GM19238 (cell line): Measurements from ENCODE around the gene RAB40B.

Source experiments
- DNase-seq: peaks from one replicate; pipeline ENCODE4 v3.0.0; 2011; ENCODE audit warnings: low spot score; ENCODE audit not compliant: insufficient read length

RAB40B gene

GRCh38 chr17:82692268-82692667 lies 6.2 kb downstream of the RAB40B start:
- DNase-seq = no peak

GRCh38 chr17:82691714-82692113 lies 6.8 kb downstream of the RAB40B start:
- no peak for DNase-seq

GRCh38 chr17:82690786-82691489 lies 7.6 kb downstream of the RAB40B start:
- no peak for DNase-seq

GRCh38 chr17:82689077-82689476 lies 9.4 kb downstream of the RAB40B start:
- no peak for DNase-seq

GRCh38 chr17:82687871-82688270 lies 10.6 kb downstream of the RAB40B start:
- no peak for DNase-seq

- DNase-seq = no peak
Observed at GRCh38 chr17:82687375-82687861, 11.1 kb downstream of the RAB40B start.

GRCh38 chr17:82686366-82687324 lies 11.9 kb downstream of the RAB40B start:
- DNase-seq = no peak

- DNase-seq = no peak
Observed at GRCh38 chr17:82685291-82685690, 13.2 kb downstream of the RAB40B start.

GRCh38 chr17:82684228-82684841 lies 14.2 kb downstream of the RAB40B start:
- DNase-seq = no peak

- no peak for DNase-seq
Observed at GRCh38 chr17:82683534-82683933, 15.0 kb downstream of the RAB40B start.

- no peak for DNase-seq
Observed at GRCh38 chr17:82681547-82681946, 17.0 kb downstream of the RAB40B start.

GRCh38 chr17:82679586-82680465 lies 18.7 kb downstream of the RAB40B start:
- DNase-seq = no peak

GRCh38 chr17:82678265-82678891 lies 20.1 kb downstream of the RAB40B start:
- no peak for DNase-seq

GRCh38 chr17:82677353-82677925 lies 21.1 kb downstream of the RAB40B start:
- DNase-seq = no peak

- no peak for DNase-seq
Observed at GRCh38 chr17:82675476-82676245, 22.8 kb downstream of the RAB40B start.

- DNase-seq = no peak
Observed at GRCh38 chr17:82674656-82675475, 23.6 kb downstream of the RAB40B start.

GRCh38 chr17:82670661-82671450 lies 27.6 kb downstream of the RAB40B start:
- no peak for DNase-seq
